Stimulated activated CD4-positive, alpha-beta T cell treated with anti-CD3 and anti-CD28 coated beads, Interleukin-12 subunit alpha, Interleukin-12 subunit beta, amount 100 ng/mL, for 24 hours (primary cell): ENCODE measurements around the gene GPR32.
"Not testable (repeated sequence)": the region's sequence is repeated elsewhere in the genome, so short reads cannot be mapped to it uniquely, and the experiment has no call there.

Experiments used
- DNase-seq, 2 experiments: peaks; one replicate each; pipeline ENCODE4 v3.0.0-alpha.2; 2020; ENCODE audit warnings: low read depth in 2 of 2

GPR32 gene, protein sequence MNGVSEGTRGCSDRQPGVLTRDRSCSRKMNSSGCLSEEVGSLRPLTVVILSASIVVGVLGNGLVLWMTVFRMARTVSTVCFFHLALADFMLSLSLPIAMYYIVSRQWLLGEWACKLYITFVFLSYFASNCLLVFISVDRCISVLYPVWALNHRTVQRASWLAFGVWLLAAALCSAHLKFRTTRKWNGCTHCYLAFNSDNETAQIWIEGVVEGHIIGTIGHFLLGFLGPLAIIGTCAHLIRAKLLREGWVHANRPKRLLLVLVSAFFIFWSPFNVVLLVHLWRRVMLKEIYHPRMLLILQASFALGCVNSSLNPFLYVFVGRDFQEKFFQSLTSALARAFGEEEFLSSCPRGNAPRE

DNA sequence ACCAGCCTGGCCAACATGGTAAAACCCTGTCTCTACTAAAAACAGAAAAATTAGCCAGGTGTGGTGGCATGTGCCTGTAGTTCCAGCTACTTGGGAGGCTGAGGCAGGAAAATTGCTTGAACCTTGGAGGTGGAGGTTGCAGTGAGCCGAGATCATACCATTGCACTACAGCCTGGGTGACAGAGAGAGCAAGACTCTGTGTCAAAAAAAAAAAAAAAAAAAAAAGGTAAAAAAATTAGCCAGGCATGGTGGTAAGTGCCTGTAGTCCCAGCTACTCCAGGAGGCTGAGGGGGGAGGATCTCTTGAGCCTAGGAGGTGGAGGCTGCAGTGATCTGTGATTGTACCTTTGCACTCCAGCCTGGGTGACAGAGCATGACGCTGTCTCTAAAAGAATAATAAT is at the start of gene GPR32:
Gene GPR32, plus strand, starts transcription at position 301 of the 400 bp plus-strand sequence. CDS start 137 bp downstream, outside the sequence.
- not testable (repeated sequence) for DNase-seq

DNA sequence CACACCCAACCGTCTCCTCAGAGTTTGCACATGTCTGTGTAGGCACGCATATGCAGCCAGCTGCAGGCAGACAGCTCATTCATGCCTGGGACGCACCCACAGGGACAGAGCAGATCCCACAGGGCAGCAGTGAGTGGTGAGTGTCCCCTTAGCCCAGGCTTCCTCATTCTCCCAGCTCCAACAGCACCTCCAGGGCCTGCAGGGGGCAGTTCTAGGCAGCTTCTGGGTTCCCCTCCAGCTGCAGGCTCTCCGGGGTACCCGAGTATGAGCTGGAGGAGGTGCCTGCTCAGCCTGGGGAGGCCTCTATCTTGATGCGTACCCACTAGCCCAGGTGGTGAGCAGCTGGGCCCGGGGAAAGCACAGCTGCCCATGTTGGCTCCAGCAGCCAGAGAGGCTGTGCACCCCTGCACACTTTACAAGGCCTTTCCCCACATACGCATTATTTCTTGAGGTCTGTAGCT is 49.3 kb upstream of the GPR32 start:
- DNase-seq = no peak

DNA sequence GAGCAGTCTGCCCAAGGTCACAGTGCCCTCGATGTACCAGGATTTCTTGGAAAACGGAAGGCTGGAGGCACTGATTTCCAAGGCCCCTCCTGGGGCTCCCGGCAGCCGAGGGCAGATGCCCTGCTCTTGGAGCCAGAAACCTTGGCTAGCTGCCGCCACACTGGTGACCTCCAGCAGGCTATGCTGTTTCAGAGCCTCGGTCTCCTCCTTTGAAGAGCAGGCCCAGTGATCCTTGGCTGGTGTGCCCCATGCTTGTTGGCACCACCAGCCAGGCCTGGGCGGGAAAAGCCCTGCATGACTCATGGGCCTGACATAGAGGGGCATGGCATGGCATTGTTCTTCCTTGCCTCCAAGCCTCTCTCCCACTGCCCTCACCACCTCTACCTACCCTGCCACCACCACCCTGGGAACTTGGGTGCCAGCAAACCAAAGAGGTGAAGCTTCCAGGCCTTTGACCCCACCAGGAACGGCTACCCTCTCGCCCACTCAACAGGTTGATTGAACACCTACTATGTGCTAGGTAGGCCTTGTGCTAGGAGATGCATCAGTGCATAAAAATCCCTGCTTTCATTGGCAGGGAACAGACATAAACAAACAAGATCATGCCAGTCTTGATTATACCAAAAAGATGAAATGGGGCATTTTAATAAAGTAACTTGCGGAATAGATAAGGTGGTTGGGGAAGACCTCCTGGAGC is 48.7 kb upstream of the GPR32 start:
- DNase-seq = no peak

DNA sequence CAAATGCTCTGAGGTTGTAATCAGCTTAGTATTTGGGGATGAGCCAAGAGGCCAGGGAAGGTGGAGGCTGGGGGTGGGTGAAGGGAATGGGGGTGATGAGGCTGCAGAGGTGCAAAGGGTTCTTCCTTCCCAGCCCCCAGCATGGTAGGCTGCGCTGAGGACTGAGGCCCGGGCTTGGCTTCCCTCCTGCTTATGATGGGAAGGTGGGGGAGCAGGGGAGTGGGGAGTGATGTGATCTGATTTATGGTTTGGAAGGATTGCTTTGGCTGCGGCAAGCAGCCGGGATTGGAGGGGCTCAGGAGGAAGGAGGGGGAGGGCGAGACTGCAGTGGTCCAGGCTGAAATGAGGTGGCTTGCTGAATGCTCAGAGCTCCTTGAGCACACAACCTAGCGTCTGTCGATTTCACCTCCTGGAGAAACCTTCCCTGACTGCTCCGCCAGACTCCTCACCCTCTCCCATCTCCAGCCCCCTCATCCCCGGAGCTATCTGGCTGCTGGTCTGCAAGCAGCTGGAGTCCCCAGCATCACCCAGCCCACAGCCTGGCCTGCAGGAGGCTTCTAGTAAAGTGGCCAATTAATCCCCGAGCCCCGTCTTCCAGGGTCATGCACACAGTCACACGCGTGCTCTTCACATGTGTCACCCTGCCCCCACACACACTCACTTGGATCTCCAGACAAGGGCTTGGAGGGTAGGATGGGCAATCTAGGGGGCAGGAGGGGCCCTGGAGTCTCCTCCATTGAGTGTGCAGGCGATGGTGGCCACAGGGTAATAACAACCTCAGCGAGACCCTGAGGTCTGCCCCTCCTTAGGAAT is 47.9 kb upstream of the GPR32 start:
- DNase-seq = no peak

DNA sequence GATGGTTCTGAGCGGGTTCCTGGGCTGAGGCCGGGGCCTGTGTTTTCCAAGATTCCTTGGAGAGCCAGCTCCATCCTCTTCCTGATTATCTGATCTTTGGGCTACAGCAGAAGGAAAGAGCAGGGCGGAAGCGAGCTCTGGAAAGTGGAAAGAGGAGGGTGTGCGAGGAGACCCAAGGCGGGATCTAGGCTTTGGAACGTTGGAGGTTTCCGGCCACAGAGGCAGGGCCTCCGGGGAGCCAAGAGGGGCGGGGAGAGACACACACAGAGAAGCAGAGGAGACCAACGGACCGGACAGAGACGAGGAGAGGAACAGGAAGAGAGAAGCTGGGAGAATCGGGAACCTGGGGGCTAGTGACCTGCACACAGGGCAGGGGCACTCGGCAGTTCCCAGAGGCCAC is 47.2 kb upstream of the GPR32 start, which contains the start of gene CLEC11A:
Gene CLEC11A, plus strand, starts transcription at position 296 of the 400 bp plus-strand sequence. CDS start 162 bp downstream, outside the sequence.
- DNase-seq = no peak

DNA sequence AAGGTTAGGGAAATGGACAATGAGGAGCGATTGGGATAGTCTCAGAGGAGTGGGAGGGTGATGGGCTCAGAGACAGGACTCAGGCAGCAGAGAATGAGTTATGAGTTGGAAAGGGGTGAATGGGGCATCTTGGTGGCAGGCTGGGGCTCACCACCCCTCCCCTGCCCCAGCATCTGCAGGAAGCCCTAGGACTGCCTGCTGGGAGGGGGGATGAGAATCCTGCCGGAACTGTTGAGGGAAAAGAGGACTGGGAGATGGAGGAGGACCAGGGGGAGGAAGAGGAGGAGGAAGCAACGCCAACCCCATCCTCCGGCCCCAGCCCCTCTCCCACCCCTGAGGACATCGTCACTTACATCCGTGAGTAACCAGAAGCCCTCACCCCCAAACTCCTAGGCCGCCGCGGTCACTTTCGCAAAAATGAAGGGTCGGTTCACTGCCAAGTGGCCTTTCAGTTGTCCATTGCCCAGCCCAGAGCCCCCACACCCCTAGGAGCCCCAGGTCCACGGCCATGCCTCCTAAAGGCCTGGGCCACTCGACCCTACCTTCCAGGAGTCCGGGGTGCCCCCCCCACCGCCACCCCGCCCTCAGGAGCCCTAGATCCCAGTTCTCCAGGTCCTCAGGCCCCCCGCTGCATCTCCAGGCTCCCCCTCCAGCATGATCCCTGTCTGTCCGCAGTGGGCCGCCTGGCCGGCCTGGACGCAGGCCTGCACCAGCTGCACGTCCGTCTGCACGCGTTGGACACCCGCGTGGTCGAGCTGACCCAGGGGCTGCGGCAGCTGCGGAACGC is 46.3 kb upstream of the GPR32 start:
- no peak for DNase-seq

DNA sequence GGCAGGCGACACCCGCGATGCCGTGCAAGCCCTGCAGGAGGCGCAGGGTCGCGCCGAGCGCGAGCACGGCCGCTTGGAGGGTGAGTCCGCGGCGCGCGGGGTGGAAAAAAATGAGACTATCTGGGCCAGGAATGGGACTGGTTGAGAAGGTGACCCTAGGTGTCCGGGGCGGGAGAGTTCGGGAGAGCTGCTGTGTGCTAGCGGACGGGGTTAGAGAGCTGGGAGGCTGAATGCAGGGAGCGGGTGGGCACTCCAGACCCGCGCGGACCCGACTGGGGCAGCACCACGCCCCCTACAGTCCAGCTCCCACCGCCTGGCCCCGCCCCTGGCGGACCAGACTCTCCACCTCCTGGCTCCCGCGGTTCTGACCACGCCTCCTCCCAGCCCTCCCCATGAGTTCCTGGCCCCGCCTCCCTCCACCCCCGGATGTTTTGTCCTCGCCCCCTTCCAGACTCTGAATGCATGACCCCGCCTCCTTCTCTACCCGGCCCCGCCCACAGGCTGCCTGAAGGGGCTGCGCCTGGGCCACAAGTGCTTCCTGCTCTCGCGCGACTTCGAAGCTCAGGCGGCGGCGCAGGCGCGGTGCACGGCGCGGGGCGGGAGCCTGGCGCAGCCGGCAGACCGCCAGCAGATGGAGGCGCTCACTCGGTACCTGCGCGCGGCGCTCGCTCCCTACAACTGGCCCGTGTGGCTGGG is 45.6 kb upstream of the GPR32 start:
- DNase-seq = peak; percentile 85 to 98

DNA sequence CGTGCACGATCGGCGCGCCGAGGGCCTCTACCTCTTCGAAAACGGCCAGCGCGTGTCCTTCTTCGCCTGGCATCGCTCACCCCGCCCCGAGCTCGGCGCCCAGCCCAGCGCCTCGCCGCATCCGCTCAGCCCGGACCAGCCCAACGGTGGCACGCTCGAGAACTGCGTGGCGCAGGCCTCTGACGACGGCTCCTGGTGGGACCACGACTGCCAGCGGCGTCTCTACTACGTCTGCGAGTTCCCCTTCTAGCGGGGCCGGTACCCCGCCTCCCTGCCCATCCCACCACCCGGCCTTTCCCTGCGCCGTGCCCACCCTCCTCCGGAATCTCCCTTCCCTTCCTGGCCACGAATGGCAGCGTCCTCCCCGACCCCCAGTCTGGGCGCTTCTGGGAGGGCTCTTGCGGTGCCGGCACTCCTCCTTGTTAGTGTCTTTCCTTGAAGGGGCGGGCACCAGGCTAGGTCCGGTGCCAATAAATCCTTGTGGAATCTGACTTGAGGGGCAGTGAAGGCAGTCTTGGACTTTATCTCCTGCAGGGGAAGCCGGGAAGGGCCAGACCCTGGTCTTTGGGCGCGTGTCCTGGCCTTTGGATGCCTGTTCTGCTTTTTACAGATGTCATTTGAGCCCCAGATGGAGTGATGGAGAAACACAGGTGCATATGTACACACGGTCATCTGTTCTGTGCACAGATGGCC is 44.9 kb upstream of the GPR32 start:
- DNase-seq = no peak

DNA sequence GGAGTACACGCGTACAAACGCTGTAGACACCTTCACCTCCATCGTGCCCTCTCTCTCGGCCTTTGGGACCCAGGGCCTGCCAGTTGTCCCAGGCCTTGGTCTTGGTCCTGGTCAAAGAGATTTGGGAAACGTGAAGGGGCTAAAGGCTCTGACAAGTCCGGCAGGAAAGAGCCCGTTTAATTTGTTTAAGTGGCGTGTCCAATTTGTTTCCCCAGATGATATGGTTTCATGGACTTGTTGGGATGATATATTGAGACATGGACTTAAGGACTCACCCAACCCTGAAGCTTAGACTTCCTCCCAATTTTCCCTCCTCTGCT is 44.4 kb upstream of the GPR32 start:
- DNase-seq = no peak

DNA sequence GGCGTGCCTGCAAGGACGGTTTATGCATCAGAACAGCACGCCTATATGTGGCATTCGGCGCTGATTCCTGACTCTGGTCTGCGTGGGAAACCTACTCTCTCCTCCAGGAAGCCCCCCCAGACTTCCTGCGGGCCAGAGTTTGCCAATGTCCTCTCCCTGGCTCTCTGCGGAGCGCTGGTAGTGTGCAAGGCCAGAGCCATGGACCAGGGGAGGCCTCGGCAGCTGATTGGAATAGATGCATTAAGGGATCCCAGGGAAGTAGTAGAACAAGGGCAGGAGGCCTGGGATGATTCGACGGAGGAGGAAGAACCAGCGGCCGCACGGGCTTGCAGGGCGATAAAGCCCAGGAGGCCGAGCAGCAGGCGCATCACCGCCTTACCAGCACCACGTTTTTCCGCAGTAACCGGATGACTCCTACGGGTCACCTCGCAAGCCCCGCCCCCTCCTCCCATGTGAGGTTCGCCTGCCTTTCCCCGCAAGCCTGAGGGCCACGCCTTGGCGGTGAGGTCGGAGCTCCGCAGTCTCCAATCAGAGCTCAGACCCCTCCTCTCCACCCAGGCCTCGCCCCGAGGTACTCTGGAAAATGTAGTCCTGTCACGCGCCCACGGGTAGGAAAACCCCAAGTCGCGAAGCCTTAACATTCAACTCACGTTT is 42.1 kb upstream of the GPR32 start:
- DNase-seq = peak; percentile 60 to 82

DNA sequence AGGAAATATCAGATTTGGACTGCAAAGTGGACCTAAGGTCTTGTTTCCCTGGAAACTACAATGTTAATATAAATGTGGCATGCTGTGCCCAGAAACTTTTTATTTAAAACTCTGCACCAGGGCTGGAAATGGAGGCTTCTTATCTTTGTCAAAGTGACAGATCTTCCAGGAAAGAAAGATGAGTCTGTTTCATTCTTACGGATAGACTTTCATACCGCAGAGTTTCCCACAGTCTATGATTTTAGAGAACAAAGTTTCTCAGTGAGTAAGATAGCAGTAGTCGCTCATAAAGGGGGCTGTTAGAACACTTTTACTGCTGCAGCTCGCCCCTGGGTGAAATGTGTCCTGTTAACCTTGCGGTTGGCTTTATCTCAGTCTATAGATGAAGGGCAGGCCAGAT is 40.4 kb upstream of the GPR32 start:
- DNase-seq = no peak

DNA sequence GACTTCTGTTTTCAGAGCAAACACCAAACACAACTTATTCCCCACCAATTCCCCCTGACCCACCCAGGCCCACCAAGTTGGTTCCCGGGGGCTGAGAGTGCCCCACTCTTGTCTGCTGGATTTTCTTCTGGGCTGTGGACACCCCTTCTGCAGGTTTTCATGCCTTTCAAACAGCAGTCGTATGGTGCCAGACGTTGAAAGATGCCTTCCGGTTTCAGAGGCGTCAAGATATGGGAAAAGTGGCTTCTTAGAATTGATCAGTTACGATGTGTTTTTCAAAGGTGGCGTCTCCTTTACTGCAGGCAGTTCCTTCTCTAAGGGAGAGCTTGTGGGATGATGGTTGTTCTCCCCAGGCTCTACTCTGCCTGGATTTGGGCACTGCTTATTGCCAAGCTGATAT is 34.4 kb upstream of the GPR32 start:
- DNase-seq = no peak

DNA sequence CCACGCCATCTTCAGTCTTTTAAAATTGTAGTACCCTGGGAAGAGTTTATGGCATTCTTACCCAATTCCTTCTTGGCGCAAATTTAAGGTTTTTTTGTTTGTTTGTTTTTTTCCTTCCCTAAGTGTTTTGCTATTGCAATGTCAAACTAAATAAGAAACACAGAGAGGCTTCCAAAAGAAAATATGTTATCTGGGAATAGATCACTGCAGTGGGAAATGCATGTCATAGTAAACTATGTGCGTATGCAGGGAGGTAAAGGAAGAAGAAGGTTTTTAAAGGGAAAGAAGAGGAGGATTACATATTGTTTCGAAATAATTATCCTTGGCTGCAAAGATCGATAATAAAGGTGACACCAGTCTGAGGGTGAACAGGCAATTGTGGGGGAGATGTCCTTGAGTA is 33.9 kb upstream of the GPR32 start:
- no peak for DNase-seq

DNA sequence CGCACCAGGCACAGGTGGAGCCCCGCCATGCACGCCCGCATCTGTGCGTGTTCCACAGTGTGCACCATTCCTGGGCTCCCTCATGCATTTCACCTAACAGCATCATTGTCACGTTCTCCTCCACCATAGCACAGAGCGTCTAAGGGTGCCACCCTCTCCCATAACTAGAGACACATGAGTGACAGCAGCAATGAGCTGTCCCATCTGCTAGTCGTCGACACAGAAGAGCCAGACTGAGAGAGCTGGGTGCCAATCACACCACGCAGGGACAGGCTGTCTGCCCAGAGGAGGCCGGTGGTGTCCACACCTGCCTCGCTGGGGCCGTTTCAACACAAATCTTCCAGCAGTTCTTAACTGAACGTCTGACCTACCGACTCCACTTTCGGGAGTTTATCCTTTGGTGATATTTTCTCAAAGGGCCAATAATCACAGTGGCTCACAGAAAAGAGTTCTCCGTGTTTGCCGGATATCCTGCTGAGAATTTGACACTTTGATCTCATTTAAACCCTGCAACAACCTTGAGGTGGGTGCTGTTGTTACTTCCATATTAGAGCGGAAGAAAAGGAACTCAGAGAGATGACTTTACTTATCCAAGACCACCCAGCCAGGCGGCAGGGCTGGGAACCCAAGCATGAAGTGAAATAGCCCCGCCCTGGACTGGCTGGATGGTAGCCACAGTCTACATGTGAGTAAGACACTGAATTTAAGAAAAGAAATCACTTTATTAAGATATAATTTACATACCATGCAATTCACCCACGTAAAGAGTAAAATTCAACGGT is 30.9 kb upstream of the GPR32 start:
- DNase-seq = no peak

DNA sequence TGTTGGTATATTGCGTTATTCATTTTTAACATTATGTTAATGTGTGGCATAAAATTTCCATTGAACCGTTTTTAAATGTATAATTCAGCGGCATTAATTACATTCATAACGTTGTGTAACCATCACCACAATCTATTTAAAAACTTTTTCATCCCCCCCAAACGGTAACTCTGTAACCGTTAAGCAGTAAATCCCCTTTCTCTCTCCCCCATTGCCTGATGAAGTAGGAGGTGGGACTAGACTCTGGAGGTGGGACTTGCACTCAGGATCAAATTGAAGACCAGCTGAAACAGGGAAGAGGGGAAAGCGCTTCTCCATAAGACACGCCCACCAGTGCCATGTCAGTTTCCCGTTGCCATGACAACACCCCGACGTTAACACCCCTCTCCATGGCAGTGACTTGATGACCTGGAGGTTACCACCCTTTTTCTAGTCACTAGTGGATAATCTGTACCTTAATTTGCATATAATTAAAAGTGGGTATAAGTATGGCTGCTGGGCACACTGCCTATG is 30.3 kb upstream of the GPR32 start:
- no peak for DNase-seq

DNA sequence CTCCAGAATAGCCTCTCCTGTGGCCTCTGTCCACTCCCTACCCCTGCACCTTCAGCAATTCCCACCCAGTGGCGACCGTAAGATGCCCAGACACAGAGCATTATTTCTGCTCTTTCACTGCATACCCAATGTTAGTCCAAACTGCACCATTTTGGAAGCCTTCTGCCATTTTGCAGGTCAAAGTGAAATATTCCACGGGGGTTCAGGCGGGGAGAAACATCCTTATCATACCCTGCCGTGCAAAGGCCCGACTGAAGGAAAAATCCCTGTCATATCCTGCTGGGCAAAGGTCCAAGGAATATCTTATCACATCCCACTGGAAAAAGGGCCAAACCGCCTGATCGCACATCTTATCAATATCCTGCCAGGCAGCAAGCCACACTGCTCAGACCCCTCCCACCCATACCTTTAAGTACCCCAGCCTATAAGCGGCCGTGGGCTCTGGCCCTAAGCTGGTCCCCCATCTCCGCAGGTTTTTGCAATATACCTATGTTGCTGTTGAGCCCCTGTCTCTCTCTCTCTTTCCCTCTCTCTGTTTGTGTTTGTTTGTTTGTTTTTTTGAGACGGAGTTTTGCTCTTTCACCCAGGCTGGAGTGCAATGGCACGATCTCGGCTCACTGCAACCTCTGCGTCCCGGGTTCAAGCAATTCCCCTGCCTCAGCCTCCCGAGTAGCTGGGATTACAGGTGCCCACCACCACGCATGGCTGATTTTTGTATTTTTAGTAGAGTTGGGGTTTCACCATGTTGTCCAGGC is 28.9 kb upstream of the GPR32 start:
- DNase-seq = no peak

DNA sequence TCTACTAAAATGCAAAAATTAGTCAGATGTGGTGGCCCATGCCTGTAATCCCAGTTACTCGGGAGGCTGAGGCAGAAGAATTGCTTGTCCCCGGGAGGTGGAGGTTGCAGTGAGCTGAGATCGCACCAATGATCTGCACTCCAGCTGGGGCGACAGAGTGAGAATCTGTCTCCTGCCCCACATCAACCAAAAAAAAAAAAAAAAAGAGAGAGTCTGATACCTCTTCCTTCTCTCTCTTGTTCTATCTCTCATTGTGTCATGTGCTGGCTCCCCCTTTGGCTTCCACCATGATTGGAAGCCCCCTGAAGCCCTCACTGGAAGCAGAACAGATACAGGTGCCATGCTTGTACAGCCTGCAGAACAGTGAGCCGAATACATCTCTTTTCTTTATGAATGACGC is 26.7 kb upstream of the GPR32 start:
- DNase-seq = no peak

DNA sequence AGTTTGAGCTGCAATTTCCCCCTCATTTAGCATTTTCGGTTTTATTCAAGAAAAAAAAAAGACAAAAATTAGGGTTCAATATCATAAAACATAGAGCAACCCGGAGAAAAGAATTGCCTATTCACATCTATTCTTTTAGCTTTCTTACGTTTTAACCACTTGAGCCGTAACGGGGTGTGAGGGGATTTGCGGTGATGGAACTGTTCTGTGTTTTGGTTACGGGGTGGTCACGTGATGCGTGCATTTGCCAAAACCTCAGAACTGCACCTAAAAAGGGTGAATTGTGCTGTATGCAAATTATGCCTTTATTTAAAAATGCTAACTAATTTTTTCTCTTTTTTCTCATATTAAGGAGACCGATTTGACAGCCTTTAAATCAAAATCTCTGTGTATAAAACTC is 25.0 kb upstream of the GPR32 start:
- no peak for DNase-seq
